GM18951 (cell line): ENCODE results near the gene PHACTR1.

ENCODE experiments used
- POLR2A ChIP-seq: IDR thresholded peaks from 4 replicates; pipeline ENCODE4 v1.6.1; 2011; ENCODE audit warnings: mild to moderate bottlenecking; ENCODE audit not compliant: insufficient read length, insufficient read depth; ENCODE audit errors: extremely low read depth
- in situ Hi-C: fragments of 300-500 bp; cut with MboI; formaldehyde crosslinking; loops from one replicate; pipeline ENCODE4 v1.12.0; 2022; ENCODE audit warnings: low sequenced_read_pairs, mixed read lengths, inconsistent platforms; ENCODE audit not compliant: unreplicated experiment

The PHACTR1 gene

DNA sequence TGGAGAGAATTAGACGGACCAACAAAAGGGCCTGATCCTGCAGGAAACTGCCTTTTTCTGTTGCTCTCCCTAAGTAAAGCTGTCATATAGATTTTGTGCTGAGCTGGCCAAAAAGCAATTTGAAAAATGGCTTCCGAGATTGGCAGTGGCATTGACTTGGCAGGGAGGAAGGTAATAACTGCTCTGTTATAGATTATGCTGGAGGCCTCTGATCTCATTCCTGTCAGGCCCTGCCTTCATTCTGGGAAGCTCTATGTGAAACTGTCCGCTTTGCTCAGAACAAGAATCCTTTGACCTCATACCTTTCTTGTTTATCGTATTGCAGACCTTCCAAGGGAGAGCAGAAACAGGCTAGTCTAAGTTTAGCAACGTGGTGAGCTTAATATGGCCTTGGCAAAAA, 234.4 kb downstream of the PHACTR1 start:
- TF ChIP-seq POLR2A: no peak
- in situ Hi-C loops: no loop called here

- in situ Hi-C loops: no loop called here
- no peak for TF ChIP-seq POLR2A
These were observed 234.8 kb downstream of the PHACTR1 start for GRCh38 chr6:12951415-12951814.

GRCh38 chr6:12952318-12952717, 235.8 kb downstream of the PHACTR1 start:
- in situ Hi-C loops: no loop called here
- TF ChIP-seq POLR2A: no peak

- TF ChIP-seq POLR2A: no peak
- in situ Hi-C loops: no loop called here
These were observed 239.4 kb downstream of the PHACTR1 start for GRCh38 chr6:12955956-12956355.

DNA sequence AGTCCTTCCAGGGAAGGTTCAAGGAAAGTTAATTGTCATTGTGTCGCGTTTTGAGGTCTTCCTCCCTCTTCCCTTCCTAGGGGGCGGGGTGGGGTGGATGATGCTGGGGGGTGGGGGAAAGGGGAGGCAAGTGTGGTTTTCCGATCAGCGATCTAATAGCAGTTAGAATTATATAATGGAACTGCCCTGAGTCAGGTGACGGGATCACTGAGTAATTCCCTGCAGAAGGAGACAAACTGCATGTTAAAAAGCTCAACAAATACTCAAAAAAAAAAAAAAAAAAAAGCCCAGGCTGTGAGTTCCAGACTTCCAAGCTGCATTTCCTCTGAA, 240.4 kb downstream of the PHACTR1 start:
- no peak for TF ChIP-seq POLR2A
- in situ Hi-C loops: no loop called here

DNA sequence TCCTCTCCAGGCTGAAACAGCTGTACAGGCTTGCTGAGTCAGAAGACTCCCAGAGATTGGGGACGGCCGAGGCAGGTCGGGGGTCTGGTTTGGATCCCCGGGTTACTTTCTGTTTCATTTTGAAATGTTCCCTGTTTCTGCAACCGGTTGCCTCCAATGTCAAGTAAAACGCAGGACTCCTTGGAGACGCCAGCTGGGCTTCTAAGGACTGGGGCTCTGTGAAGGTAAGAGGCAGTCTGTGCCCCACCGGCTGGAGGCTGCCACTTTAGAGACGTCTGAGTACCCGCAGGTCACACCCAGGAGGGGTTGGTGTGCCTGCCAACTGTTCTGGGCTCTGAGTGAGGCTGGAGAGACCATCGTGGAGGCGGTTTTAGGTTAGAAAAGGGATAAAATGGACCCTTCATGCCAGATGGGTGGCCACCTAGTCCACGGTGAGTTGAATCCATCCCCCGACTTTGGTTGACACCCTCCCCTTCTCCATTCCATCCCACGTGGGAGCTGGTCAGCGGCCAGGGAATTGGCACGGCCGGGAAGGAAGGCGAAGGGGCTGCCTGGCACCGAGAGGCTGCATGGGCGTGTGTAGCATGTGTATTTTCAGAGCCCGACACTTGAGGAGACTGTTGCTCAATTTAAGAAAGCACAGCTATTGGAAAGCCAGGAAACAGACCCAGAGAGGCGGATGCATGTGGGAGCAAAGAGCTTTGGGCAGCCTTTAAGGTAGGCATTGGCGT, 240.9 kb downstream of the PHACTR1 start:
- in situ Hi-C loops: no loop called here
- no peak for TF ChIP-seq POLR2A

GRCh38 chr6:12958052-12958706, 241.6 kb downstream of the PHACTR1 start:
- TF ChIP-seq POLR2A: no peak
- in situ Hi-C loops: no loop called here

- in situ Hi-C loops: no loop called here
- TF ChIP-seq POLR2A: no peak
These were observed 245.2 kb downstream of the PHACTR1 start for GRCh38 chr6:12961761-12962160.

DNA sequence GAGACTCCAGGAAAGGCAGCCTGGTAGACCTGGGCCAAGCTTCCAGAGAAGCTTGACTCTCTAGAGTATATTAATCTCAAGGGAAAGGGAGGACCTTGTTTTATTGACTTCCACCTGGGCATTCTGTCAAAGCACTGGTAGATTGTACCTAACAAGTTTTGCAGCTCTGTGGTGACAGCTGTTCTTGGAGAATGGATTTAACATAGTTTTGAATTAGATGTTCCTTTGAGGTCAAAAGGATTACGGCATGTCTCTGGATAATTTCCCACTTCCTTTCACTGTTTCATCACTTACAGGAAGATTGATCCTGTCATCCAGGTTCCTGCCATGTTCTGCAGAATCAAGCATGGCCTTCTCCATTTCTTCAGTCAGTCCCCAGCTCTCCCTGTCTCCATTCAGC, 246.0 kb downstream of the PHACTR1 start:
- no peak for TF ChIP-seq POLR2A
- in situ Hi-C loops: no loop called here

GRCh38 chr6:12962987-12963386, 246.4 kb downstream of the PHACTR1 start:
- in situ Hi-C loops: no loop called here

DNA sequence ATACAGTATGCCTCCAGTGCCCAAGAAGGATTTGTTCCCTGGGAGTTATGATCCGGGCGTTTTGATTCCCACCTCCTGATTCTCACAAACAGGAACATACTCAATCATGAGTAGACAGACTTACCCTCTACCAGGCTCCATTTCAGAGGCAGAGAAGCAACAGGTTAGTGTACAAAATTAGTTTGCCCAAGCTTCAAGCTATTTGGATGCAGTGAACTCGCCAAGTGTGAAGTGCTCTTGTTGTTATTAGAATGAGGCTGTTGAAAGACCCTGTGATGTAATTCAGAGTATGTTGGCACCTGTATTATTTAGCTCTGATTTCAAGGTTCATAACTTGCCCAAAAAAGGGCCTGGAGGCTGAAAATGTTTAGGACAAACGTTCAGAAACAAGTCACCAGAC, 247.0 kb downstream of the PHACTR1 start:
- TF ChIP-seq POLR2A: no peak
- in situ Hi-C loops: no loop called here

More at GRCh38 chr6:12962987-12963386, 246.4 kb downstream of the PHACTR1 start:
- no peak for TF ChIP-seq POLR2A

- no peak for TF ChIP-seq POLR2A
- in situ Hi-C loops: no loop called here
These were observed 251.1 kb downstream of the PHACTR1 start for GRCh38 chr6:12967686-12968085.

GRCh38 chr6:12968290-12968689, 251.7 kb downstream of the PHACTR1 start:
- no peak for TF ChIP-seq POLR2A
- in situ Hi-C loops: no loop called here

DNA sequence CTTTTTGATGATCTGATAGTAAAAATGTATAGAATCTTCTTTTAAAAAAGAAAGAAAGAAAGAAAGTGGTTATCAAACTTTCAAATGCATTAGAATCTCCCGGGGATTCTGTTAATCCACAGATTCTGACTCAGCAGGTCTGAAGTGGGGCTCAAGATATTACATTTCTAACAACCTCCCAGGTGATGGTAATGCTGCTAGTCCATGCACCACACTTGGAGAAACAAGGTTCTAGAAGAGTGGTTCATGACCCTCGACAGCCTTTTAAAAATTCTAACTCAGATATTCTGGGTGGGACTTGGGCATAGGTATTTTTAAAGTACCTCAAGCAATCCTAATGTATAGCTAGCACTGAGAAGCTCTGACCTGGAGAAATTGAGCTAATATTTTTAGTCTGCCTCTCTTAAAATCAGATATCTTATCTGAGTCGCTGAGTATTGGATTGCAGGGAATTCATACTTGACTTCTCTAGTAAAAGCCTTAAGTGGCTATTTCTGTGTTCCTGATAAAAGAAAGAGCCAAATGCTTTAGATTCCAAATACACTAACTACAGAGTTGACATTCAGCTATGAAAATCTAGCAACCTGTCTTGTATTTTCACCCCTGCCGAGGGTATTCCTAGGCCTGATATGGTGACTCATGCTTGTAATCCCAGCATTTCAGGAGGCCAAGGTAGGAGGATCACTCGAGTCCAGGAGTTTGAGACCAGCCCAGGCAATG, 252.4 kb downstream of the PHACTR1 start:
- in situ Hi-C loops: no loop called here
- TF ChIP-seq POLR2A: no peak
